Progenitor cell of endocrine pancreas (in vitro differentiated cells): Measurements from ENCODE around the gene VWA1. TPM values are rescaled to one million over a fixed set of nuclear protein-coding genes. Genes with fewer than 3 reads are reported as not detected.

ENCODE experiments used
- DNase-seq: peaks from one replicate; pipeline ENCODE4 v3.0.0; 2021; ENCODE audit warnings: low spot score; ENCODE audit not compliant: unreplicated experiment
- H3K27ac Mint-ChIP-seq: 2 replicates; pipeline ENCODE4 v1.8.0; 2021; ENCODE audit warnings: mild to moderate bottlenecking, moderate library complexity, mixed read lengths
- H3K27me3 Mint-ChIP-seq: 2 replicates; pipeline ENCODE4 v1.8.0; 2021; ENCODE audit warnings: mixed read lengths
- H3K36me3 Mint-ChIP-seq: 2 replicates; pipeline ENCODE4 v1.8.0; 2022; ENCODE audit warnings: mixed read lengths; ENCODE audit not compliant: insufficient read depth
- H3K4me1 Mint-ChIP-seq: 2 replicates; pipeline ENCODE4 v1.8.0; 2021; ENCODE audit warnings: low read depth, mixed read lengths
- H3K4me3 Mint-ChIP-seq: 2 replicates; pipeline ENCODE4 v1.8.0; 2021; ENCODE audit warnings: low read depth, mild to moderate bottlenecking, moderate library complexity, mixed read lengths
- H3K9me3 Mint-ChIP-seq: 2 replicates; pipeline ENCODE4 v1.8.0; 2021; ENCODE audit warnings: low read depth, mixed read lengths
- CTCF ChIP-seq: fragments of 200-600 bp; sonication (generic); IDR thresholded peaks from one replicate; pipeline ENCODE4 v1.5.0; 2021; ENCODE audit warnings: antibody characterized with exemption, mild to moderate bottlenecking; ENCODE audit not compliant: unreplicated experiment
- total RNA-seq: library from RNA; stranded (reverse); gene quantifications from 2 replicates; pipeline ENCODE4 v1.2.1, GENCODE V29; 2021

VWA1 gene
- total RNA-seq, 1 donor from 2014 or later = 36.8 TPM

- Mint-ChIP-seq H3K4me1 (peaks cover 1% of the 10 kb centered on the region), H3K4me3 (no peak overlapping the region), H3K9me3 (no peaks in the 10 kb centered on the region), H3K27ac (no peak overlapping the region), H3K27me3 (no peaks in the 10 kb centered on the region), H3K36me3 (peaks cover 46% of the 10 kb centered on the region)
- TF ChIP-seq CTCF = no peak
- no peak for DNase-seq
Observed at GRCh38 chr1:1390675-1391074, 44.8 kb upstream of the VWA1 start.

GRCh38 chr1:1391225-1391624, 44.3 kb upstream of the VWA1 start:
- no peak overlapping the region for H3K4me3 Mint-ChIP-seq
- no peaks in the 10 kb centered on the region for H3K27me3 Mint-ChIP-seq
- peaks cover 44% of the 10 kb centered on the region for H3K36me3 Mint-ChIP-seq
- DNase-seq = no peak
- H3K9me3 Mint-ChIP-seq = no peaks in the 10 kb centered on the region
- H3K27ac Mint-ChIP-seq = peak overlapping the region; percentile 45
- no peak for TF ChIP-seq CTCF
- H3K4me1 Mint-ChIP-seq = peaks cover 1% of the 10 kb centered on the region

GRCh38 chr1:1393014-1393413, 42.5 kb upstream of the VWA1 start:
- no peaks in the 10 kb centered on the region for H3K9me3 Mint-ChIP-seq
- H3K36me3 Mint-ChIP-seq = peaks cover 36% of the 10 kb centered on the region
- no peak overlapping the region for H3K27ac Mint-ChIP-seq

GRCh38 chr1:1393428-1393827, 42.1 kb upstream of the VWA1 start:
- Mint-ChIP-seq H3K36me3 (peaks cover 36% of the 10 kb centered on the region), H3K4me3 (no peak overlapping the region), H3K27ac (no peak overlapping the region), H3K4me1 (peaks cover 6% of the 10 kb centered on the region), H3K9me3 (no peaks in the 10 kb centered on the region), H3K27me3 (no peaks in the 10 kb centered on the region)
- DNase-seq = no peak
- TF ChIP-seq CTCF = no peak

More at GRCh38 chr1:1393014-1393413, 42.5 kb upstream of the VWA1 start:
- H3K27me3 Mint-ChIP-seq = no peaks in the 10 kb centered on the region
- no peak for DNase-seq
- peaks cover 2% of the 10 kb centered on the region for H3K4me1 Mint-ChIP-seq
- H3K4me3 Mint-ChIP-seq = no peak overlapping the region
- TF ChIP-seq CTCF = no peak

GRCh38 chr1:1394116-1394515, 41.4 kb upstream of the VWA1 start:
- no peak for DNase-seq
- Mint-ChIP-seq H3K36me3 (peaks cover 36% of the 10 kb centered on the region), H3K4me3 (no peak overlapping the region), H3K9me3 (no peaks in the 10 kb centered on the region), H3K4me1 (peaks cover 6% of the 10 kb centered on the region), H3K27me3 (no peaks in the 10 kb centered on the region), H3K27ac (no peak overlapping the region)
- no peak for TF ChIP-seq CTCF
